Heart left ventricle (tissue), 13 donors: ENCODE results near the gene ARMC5.

Experiments
- POLR2A ChIP-seq, 2 donors: fragments of 450-650 bp; IDR thresholded peaks; one replicate each; pipeline ENCODE4 v1.6.1; 2017; ENCODE audit warnings: antibody characterized with exemption in 2 of 2, mild to moderate bottlenecking in 2 of 2, moderate library complexity in 2 of 2
- TF ChIP-seq, protein P1 (sequence below), 12 donors: fragments of 200-600 bp; sonication (generic) in 4 of 12; IDR thresholded peaks; one replicate each; pipeline versions ENCODE4 v1.5.0 to v1.8.0; 2018 to 2022; ENCODE audit warnings: antibody characterized with exemption in 12 of 12, mild to moderate bottlenecking in 5 of 12
- donor health status: ischemic (EF 13 %, LVEDD 7.1; RV severe dilation, severe dysfunction).
- donor health status: DM: no; HTN: yes; CAD: no.
- donor health status: DM: no; HTN: no; CAD: no.
- donor health status: ischemic (EF 25% LVEDD 6.9; RV normal size, moderate dysfunction).
- donor health status: ischemic (EF 25% LVEDD 5.7; RV mildly dilated, moderate dysfunction).
- donor health status: ischemic (EF 35%, LVEDD 5.7; RV mildly dilated, moderate dysfunction).
- donor health status: nonischemic (EF 11% LVEDD 7.7; RV severe dilation, severe dysfunction).
- donor health status: DM: yes; HTN: yes; CAD: no.
- donor health status: PGD.
- donor health status: ischemic (EF 29% LVEDD 5.4; RV normal size, mild dysfunction).
- donor health status: nonischemic (EF 23%, LVEDD 6.1; RV moderate dilation, normal function).

DNA sequence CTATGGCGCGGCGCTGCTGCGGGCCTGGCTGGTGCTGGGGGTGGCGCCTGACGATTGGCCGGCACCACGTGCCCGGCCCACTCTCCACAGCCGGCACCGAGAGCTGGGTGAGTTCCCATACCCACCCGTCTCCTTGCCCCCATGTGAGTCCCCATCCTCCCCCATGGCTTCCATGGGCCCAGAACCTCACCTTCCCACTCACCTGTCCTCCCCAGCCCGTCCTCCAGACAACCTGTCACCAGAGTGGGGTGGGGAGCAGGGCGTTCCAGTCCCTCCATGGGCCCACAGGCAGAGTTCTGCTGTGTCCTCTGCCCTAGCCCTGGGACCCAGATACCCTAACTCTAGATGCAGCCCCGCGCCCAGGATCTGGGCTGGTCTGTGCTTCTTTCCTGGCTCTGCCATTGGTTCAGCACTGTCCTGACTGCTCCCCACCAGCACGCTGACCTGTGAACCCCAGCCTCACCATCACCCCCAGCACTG, 5.5 kb downstream of the ARMC5 start:
- TF ChIP-seq, protein P1, sequence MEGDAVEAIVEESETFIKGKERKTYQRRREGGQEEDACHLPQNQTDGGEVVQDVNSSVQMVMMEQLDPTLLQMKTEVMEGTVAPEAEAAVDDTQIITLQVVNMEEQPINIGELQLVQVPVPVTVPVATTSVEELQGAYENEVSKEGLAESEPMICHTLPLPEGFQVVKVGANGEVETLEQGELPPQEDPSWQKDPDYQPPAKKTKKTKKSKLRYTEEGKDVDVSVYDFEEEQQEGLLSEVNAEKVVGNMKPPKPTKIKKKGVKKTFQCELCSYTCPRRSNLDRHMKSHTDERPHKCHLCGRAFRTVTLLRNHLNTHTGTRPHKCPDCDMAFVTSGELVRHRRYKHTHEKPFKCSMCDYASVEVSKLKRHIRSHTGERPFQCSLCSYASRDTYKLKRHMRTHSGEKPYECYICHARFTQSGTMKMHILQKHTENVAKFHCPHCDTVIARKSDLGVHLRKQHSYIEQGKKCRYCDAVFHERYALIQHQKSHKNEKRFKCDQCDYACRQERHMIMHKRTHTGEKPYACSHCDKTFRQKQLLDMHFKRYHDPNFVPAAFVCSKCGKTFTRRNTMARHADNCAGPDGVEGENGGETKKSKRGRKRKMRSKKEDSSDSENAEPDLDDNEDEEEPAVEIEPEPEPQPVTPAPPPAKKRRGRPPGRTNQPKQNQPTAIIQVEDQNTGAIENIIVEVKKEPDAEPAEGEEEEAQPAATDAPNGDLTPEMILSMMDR (IDR thresholded peaks at IDR 0.05) = no peak
- TF ChIP-seq POLR2A (IDR thresholded peaks at IDR 0.05) = no peak
